Natural killer cell treated with Interleukin-12 subunit alpha and Interleukin-12 subunit beta and Interleukin-15 and Interleukin-18, amount 100 ng/mL, for 72 hours (primary cell): ENCODE data around the gene LSMEM2. TPM values are rescaled to one million over a fixed set of nuclear protein-coding genes. Genes with fewer than 3 reads are reported as not detected.
"Not testable (repeated sequence)": the region's sequence is repeated elsewhere in the genome, so short reads cannot be mapped to it uniquely, and the experiment has no call there.

Source experiments
- ATAC-seq, 2 donors: fragments of 150-1000 bp; cut with Tn5 transposase in 1 of 2; sonication (Bioruptor Pico), chemical (Tn5 transposase) in 1 of 2; 2 replicates each; pipeline ENCODE4 v1.10.0; 2021
- DNase-seq: peaks from one replicate; pipeline ENCODE4 v3.0.0; 2022; ENCODE audit warnings: low spot score
- H3K27ac Mint-ChIP-seq, 2 donors: 1 replicate in 1 of 2; 2 replicates in 1 of 2; pipeline ENCODE4 v1.8.0; 2022; ENCODE audit warnings: mixed read lengths in 2 of 2, mild to moderate bottlenecking in 1 of 2, moderate library complexity in 1 of 2
- H3K27me3 Mint-ChIP-seq, 2 donors: 1 replicate in 1 of 2; 2 replicates in 1 of 2; pipeline ENCODE4 v1.8.0; 2022; ENCODE audit warnings: mixed read lengths in 2 of 2
- H3K36me3 Mint-ChIP-seq: one replicate; pipeline ENCODE4 v1.8.0; 2022; ENCODE audit warnings: mixed read lengths
- H3K4me1 Mint-ChIP-seq, 2 donors: 1 replicate in 1 of 2; 2 replicates in 1 of 2; pipeline ENCODE4 v1.8.0; 2022; ENCODE audit warnings: low read depth in 2 of 2, mixed read lengths in 2 of 2, mild to moderate bottlenecking in 1 of 2
- H3K4me3 Mint-ChIP-seq: one replicate; pipeline ENCODE4 v1.8.0; 2022; ENCODE audit warnings: mixed read lengths
- H3K9me3 Mint-ChIP-seq: 2 replicates; pipeline ENCODE4 v1.8.0; 2022; ENCODE audit warnings: mixed read lengths
- total RNA-seq, 2 donors: library from RNA; stranded (reverse); gene quantifications; one replicate each; pipeline ENCODE4 v1.2.3, GENCODE V29; 2022

Gene LSMEM2
- total RNA-seq, 2 donors from 2014 or later: not detected

GRCh38 chr3:50264383-50264963 is 14.4 kb upstream of the LSMEM2 start:
- DNase-seq (no peak), ATAC-seq (no peak)
- H3K9me3 Mint-ChIP-seq: no peaks in the 10 kb centered on the region
- no peaks in the 10 kb centered on the region for H3K36me3 Mint-ChIP-seq
- no peak overlapping the region for H3K4me3 Mint-ChIP-seq
- peaks cover 0 to 2% of the 10 kb centered on the region in 2 donors for H3K27me3 Mint-ChIP-seq
- peaks cover 4 to 6% of the 10 kb centered on the region in 2 donors for H3K4me1 Mint-ChIP-seq
- H3K27ac Mint-ChIP-seq: no peak overlapping the region

GRCh38 chr3:50264964-50265485 is 13.9 kb upstream of the LSMEM2 start:
- ATAC-seq (no peak), DNase-seq (no peak)
- H3K36me3 Mint-ChIP-seq: no peaks in the 10 kb centered on the region
- no peak overlapping the region for H3K27ac Mint-ChIP-seq
- no peak overlapping the region for H3K4me3 Mint-ChIP-seq
- peaks cover 0 to 2% of the 10 kb centered on the region in 2 donors for H3K4me1 Mint-ChIP-seq
- H3K27me3 Mint-ChIP-seq: peaks cover 0 to 2% of the 10 kb centered on the region in 2 donors
- H3K9me3 Mint-ChIP-seq: no peaks in the 10 kb centered on the region

- H3K36me3 Mint-ChIP-seq: no peaks in the 10 kb centered on the region
- ATAC-seq (no peak), DNase-seq (no peak)
- H3K9me3 Mint-ChIP-seq: no peaks in the 10 kb centered on the region
- H3K27me3 Mint-ChIP-seq: peaks cover 0 to 2% of the 10 kb centered on the region in 2 donors
- no peak overlapping the region for H3K4me3 Mint-ChIP-seq
- H3K27ac Mint-ChIP-seq: no peak overlapping the region
- peaks cover 0 to 2% of the 10 kb centered on the region in 2 donors for H3K4me1 Mint-ChIP-seq
Measured at GRCh38 chr3:50265571-50265970, 13.3 kb upstream of the LSMEM2 start.

- H3K27me3 Mint-ChIP-seq: peaks cover 0 to 2% of the 10 kb centered on the region in 2 donors
- no peak for DNase-seq
- H3K4me1 Mint-ChIP-seq: peaks cover 0 to 2% of the 10 kb centered on the region in 2 donors
- H3K4me3 Mint-ChIP-seq: no peak overlapping the region
- no peak overlapping the region for H3K27ac Mint-ChIP-seq
- H3K9me3 Mint-ChIP-seq: no peaks in the 10 kb centered on the region
- no peak for ATAC-seq
- no peaks in the 10 kb centered on the region for H3K36me3 Mint-ChIP-seq
Measured at GRCh38 chr3:50266017-50266416, 12.9 kb upstream of the LSMEM2 start.

GRCh38 chr3:50266836-50267235 is 12.1 kb upstream of the LSMEM2 start:
- Mint-ChIP-seq H3K36me3 (no peaks in the 10 kb centered on the region), H3K4me3 (no peak overlapping the region), H3K27ac (no peak overlapping the region), H3K4me1 (peaks cover 0 to 6% of the 10 kb centered on the region in 2 donors), H3K27me3 (peaks cover 0 to 2% of the 10 kb centered on the region in 2 donors), H3K9me3 (no peaks in the 10 kb centered on the region)
- DNase-seq: no peak
- no peak for ATAC-seq

GRCh38 chr3:50267280-50267913 is 11.5 kb upstream of the LSMEM2 start:
- DNase-seq (no peak), ATAC-seq (no peak)
- no peaks in the 10 kb centered on the region for H3K36me3 Mint-ChIP-seq
- peaks cover 0 to 2% of the 10 kb centered on the region in 2 donors for H3K27me3 Mint-ChIP-seq
- H3K9me3 Mint-ChIP-seq: no peaks in the 10 kb centered on the region
- H3K4me3 Mint-ChIP-seq: no peak overlapping the region
- H3K27ac Mint-ChIP-seq: no peak overlapping the region
- H3K4me1 Mint-ChIP-seq: peaks cover 0 to 6% of the 10 kb centered on the region in 2 donors

GRCh38 chr3:50268276-50268675 is 10.6 kb upstream of the LSMEM2 start:
- Mint-ChIP-seq H3K36me3 (no peaks in the 10 kb centered on the region), H3K27ac (no peak overlapping the region), H3K27me3 (peaks cover 5 to 6% of the 10 kb centered on the region in 2 donors), H3K4me3 (no peak overlapping the region), H3K9me3 (no peaks in the 10 kb centered on the region), H3K4me1 (peaks cover 6 to 11% of the 10 kb centered on the region in 2 donors)
- DNase-seq (no peak), ATAC-seq (no peak)

GRCh38 chr3:50268703-50269451 is 10.0 kb upstream of the LSMEM2 start, which contains the start of gene SEMA3B:
SEMA3B (plus strand) TSS chr3:50269147; CDS start chr3:50269241, 94 bp downstream.
- peaks cover 5 to 7% of the 10 kb centered on the region in 2 donors for H3K27me3 Mint-ChIP-seq
- peaks cover 6 to 11% of the 10 kb centered on the region in 2 donors for H3K4me1 Mint-ChIP-seq
- no peak within 1 kb of the TSS for H3K4me3 Mint-ChIP-seq
- no peaks in the 10 kb centered on the region for H3K36me3 Mint-ChIP-seq
- ATAC-seq: no peak
- H3K27ac Mint-ChIP-seq: no peak within 1 kb of the TSS
- DNase-seq: no peak
- H3K9me3 Mint-ChIP-seq: no peaks in the 10 kb centered on the region

- peaks cover 10 to 12% of the 10 kb centered on the region in 2 donors for H3K27me3 Mint-ChIP-seq
Measured at GRCh38 chr3:50269460-50269859, 9.4 kb upstream of the LSMEM2 start.

GRCh38 chr3:50269977-50270413 is 8.9 kb upstream of the LSMEM2 start:
- Mint-ChIP-seq H3K27me3 (peaks cover 12 to 14% of the 10 kb centered on the region in 2 donors), H3K36me3 (no peaks in the 10 kb centered on the region), H3K4me1 (peaks cover 13 to 16% of the 10 kb centered on the region in 2 donors), H3K27ac (no peak overlapping the region), H3K4me3 (no peak overlapping the region), H3K9me3 (no peaks in the 10 kb centered on the region)
- DNase-seq (no peak), ATAC-seq (no peak)

More at GRCh38 chr3:50269460-50269859, 9.4 kb upstream of the LSMEM2 start:
- no peak overlapping the region for H3K27ac Mint-ChIP-seq
- no peak for DNase-seq
- H3K4me3 Mint-ChIP-seq: no peak overlapping the region
- no peaks in the 10 kb centered on the region for H3K36me3 Mint-ChIP-seq
- no peak for ATAC-seq
- peaks cover 11 to 13% of the 10 kb centered on the region in 2 donors for H3K4me1 Mint-ChIP-seq
- no peaks in the 10 kb centered on the region for H3K9me3 Mint-ChIP-seq

GRCh38 chr3:50270422-50271224 is 8.3 kb upstream of the LSMEM2 start:
- Mint-ChIP-seq H3K27me3 (peaks cover 15 to 19% of the 10 kb centered on the region in 2 donors), H3K4me3 (no peak overlapping the region), H3K36me3 (no peaks in the 10 kb centered on the region), H3K27ac (no peak overlapping the region), H3K4me1 (peaks cover 16 to 17% of the 10 kb centered on the region in 2 donors), H3K9me3 (no peaks in the 10 kb centered on the region)
- ATAC-seq (no peak), DNase-seq (no peak)

- no peaks in the 10 kb centered on the region for H3K9me3 Mint-ChIP-seq
- no peaks in the 10 kb centered on the region for H3K36me3 Mint-ChIP-seq
- peaks cover 20 to 22% of the 10 kb centered on the region in 2 donors for H3K4me1 Mint-ChIP-seq
- H3K27ac Mint-ChIP-seq: peak overlapping the region in 1 of 2 donors; percentile 77
- no peak for ATAC-seq
- DNase-seq: no peak
- peaks cover 19 to 24% of the 10 kb centered on the region in 2 donors for H3K27me3 Mint-ChIP-seq
- no peak overlapping the region for H3K4me3 Mint-ChIP-seq
Measured at GRCh38 chr3:50271314-50271936, 7.5 kb upstream of the LSMEM2 start.

GRCh38 chr3:50272538-50272910 is 6.4 kb upstream of the LSMEM2 start:
- not testable (repeated sequence) for H3K36me3 Mint-ChIP-seq, H3K27ac Mint-ChIP-seq, H3K9me3 Mint-ChIP-seq, ATAC-seq, H3K4me3 Mint-ChIP-seq, DNase-seq
- Mint-ChIP-seq H3K27me3 (peaks cover 19 to 24% of the 10 kb centered on the region in 2 donors), H3K4me1 (peaks cover 20 to 22% of the 10 kb centered on the region in 2 donors)
